ENCODE measurements around the gene PLPP6. TPM values are rescaled to one million over a fixed set of nuclear protein-coding genes. Genes with fewer than 3 reads are reported as not detected.

PLPP6 gene
- total and polyA plus RNA-seq, 2 donors (not counting 3 experiments of a cell fraction or from before 2014, with no cell fraction given) = 6.3 to 6.4 TPM

- Histone ChIP-seq H4K20me1 (replicated peaks; ENCODE audit: control insufficient read depth, extremely low read depth, insufficient read depth, low read length) (no peaks in the 10 kb centered on the region), H3K27me3 (ENCODE audit: control insufficient read depth in 2 of 2, insufficient read depth in 2 of 2, low read length in 2 of 2) (no peaks in the 10 kb centered on the region), H3K27ac (ENCODE audit: insufficient read depth, low read depth, low read length) (peak within 1 kb of the TSS; percentile 71), H3K79me2 (ENCODE audit: control insufficient read depth, insufficient read depth, low read length) (peaks cover 22% of the 10 kb centered on the region), H3K9ac (replicated peaks; ENCODE audit: extremely low read depth, insufficient read depth, low read length) (peak within 1 kb of the TSS; percentile 89), H3K4me1 (ENCODE audit: control insufficient read depth, extremely low read depth, insufficient read depth, low read length) (peaks cover 6% of the 10 kb centered on the region), H2AFZ (ENCODE audit: low read depth, low read length) (peak within 1 kb of the TSS; percentile 89), H3K36me3 (ENCODE audit: control insufficient read depth in 2 of 2, extremely low read depth in 1 of 2, insufficient read depth in 2 of 2, low read length in 2 of 2) (no peaks in the 10 kb centered on the region), H3K9me1 (replicated peaks; ENCODE audit: control insufficient read depth, extremely low read depth, insufficient read depth, low read length) (no peaks in the 10 kb centered on the region), H3K9me3 (replicated peaks; ENCODE audit: control insufficient read depth, insufficient read depth, low read length) (no peaks in the 10 kb centered on the region), H3K4me3 (replicated peaks in 1 of 3; ENCODE audit: insufficient read depth in 1 of 3, low read depth in 1 of 3, low read length in 3 of 3) (peak within 1 kb of the TSS; percentile 69 to 84 (median 75)), H3K4me2 (ENCODE audit: insufficient read depth, low read length) (peak within 1 kb of the TSS; percentile 97)
- no TSS peak for BruUV-seq (replicated peaks)
- TF ChIP-seq MAX (IDR thresholded peaks at IDR 0.05; ENCODE audit: insufficient read depth, insufficient read length) = no peak
- TF ChIP-seq FOS (IDR thresholded peaks at IDR 0.05; ENCODE audit: borderline replicate concordance, insufficient read depth, low read length) = peak; percentile 40
- TF ChIP-seq POLR2AphosphoS5 (IDR thresholded peaks at IDR 0.05; ENCODE audit: insufficient read depth, low read depth, low read length) = peak; percentile 96
- peak; percentile 28 for TF ChIP-seq JUN (IDR thresholded peaks at IDR 0.05; ENCODE audit: borderline replicate concordance, insufficient read depth, insufficient read length, low read depth)
- no peak for TF ChIP-seq EZH2 (IDR thresholded peaks at IDR 0.05; ENCODE audit: borderline replicate concordance, low read depth, low read length, severe bottlenecking)
- TF ChIP-seq CTCF (IDR thresholded peaks at IDR 0.05; ENCODE audit: extremely low read depth in 1 of 2, insufficient read depth in 1 of 2, low read depth in 1 of 2, low read length in 2 of 2) = peak; percentile 60 to 78
- TF ChIP-seq MYC (IDR thresholded peaks at IDR 0.05; ENCODE audit: low read depth, low read length) = no peak
- no peak for TF ChIP-seq GATA2 (IDR thresholded peaks at IDR 0.05; ENCODE audit: insufficient read depth, insufficient read length, low read depth, low read length)
- TF ChIP-seq POLR2A (IDR thresholded peaks at IDR 0.05; ENCODE audit: low read depth, low read length) = peak; percentile 98
- intact Hi-C loops (cut with micrococcal nuclease) = loop anchor here (1.0 to 10.0 kb wide), 3 partner anchors 17 to 1155 kb away; partner anchors contain the start of genes AK3, PLPP6 and RFX3
- CTCF ChIA-PET = interaction anchor here (0.6 to 1.0 kb wide), 10 partner anchors 14 to 96 kb away, joined by 3 to 14 read pairs (median 3); partner anchors contain the start of gene SPATA6L
- dilution Hi-C loops (cut with MboI; ENCODE audit: extremely low pct_ligation_motif_present, low sequenced_read_pairs) = no loop called here
- POLR2A ChIA-PET = interaction anchor here (1.0 kb wide), 1 partner anchor 13 kb away, joined by 5 read pairs; the partner anchor contains the start of gene SPATA6L
- peak; percentile 98 for DNase-seq (ENCODE audit: low read depth, low spot score)
- FAIRE-seq = peak; percentile 76
Observed at GRCh38 chr9:4679268-4680172, 17.4 kb downstream of the PLPP6 start, which contains the start of gene CDC37L1. Gene CDC37L1, plus strand, starts transcription at chr9:4679569. Its CDS starts 199 bp downstream, at chr9:4679768.
